Measurements from ENCODE around the gene CCDC174.
"Not testable (repeated sequence)": the region's sequence is repeated elsewhere in the genome, so short reads cannot be mapped to it uniquely, and the experiment has no call there.

The CCDC174 gene

DNA sequence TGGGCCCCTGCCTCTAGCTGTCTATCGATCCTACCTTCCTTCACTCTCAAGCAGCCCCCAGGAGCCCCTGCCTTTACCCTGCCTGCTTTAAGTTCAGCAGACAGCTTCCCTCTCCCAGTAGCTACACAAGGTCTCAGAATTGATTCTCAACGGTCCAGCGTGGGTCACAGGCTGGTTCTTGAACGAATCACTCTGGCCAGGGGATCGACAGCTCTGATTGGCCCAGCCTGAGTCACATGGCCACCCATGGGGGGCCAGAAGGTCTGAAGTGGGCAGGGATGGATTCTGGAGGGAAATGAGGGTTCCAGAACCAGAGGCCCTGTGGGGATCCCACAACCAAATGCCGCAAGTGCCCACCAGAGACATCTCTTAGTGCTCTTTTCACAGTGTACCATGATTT, 23.7 kb upstream of the CCDC174 start:
- DNase-seq, result no peak

GRCh38 chr3:14628406-14628805, 23.2 kb upstream of the CCDC174 start:
- DNase-seq, result no peak

- DNase-seq, result no peak
Observed at GRCh38 chr3:14630404-14631100, 21.0 kb upstream of the CCDC174 start.

DNA sequence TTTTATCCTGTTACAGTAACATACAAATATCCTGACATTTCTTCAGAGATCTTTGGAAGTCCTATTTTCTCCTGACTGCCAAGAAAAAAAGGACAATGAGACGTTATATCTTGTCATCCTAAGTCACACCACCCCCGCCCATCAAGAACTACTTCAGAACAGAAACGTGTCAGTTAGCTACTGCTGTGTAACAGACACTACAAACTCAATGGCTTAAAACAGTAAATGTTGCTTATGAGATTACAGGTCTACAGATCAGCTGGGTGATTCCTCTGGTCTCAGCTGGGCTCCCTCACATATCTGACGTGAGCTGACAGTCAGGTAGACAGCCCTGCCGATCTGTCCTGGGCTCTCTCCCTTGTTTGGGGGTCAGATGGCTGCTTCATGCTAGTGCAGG, 20.5 kb upstream of the CCDC174 start:
- no peak for DNase-seq

- no peak for DNase-seq
Observed at GRCh38 chr3:14631687-14632441, 19.7 kb upstream of the CCDC174 start.

- no peak for DNase-seq
Observed at GRCh38 chr3:14632442-14632930, 19.1 kb upstream of the CCDC174 start.

DNA sequence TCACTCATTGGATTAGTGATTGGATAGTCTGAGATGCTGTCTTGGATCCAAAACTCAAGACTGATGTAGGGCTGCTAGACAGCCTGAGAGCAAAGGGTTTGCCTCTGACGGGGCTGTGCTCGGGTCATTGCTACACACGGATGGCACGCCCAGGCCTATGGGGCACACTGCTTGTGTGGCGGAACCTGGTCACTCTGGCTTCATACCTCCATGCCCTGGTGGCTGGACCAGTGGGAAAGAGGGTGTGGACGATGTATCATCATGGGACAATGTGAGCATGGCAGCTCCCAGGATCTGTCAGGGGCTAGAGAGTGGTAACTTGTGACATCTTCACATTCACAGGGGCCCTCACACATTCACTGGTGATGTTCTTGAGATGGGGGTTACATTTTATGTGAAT, 18.1 kb upstream of the CCDC174 start:
- no peak for DNase-seq

- DNase-seq, result no peak
Observed at GRCh38 chr3:14633819-14634424, 17.6 kb upstream of the CCDC174 start.

DNA sequence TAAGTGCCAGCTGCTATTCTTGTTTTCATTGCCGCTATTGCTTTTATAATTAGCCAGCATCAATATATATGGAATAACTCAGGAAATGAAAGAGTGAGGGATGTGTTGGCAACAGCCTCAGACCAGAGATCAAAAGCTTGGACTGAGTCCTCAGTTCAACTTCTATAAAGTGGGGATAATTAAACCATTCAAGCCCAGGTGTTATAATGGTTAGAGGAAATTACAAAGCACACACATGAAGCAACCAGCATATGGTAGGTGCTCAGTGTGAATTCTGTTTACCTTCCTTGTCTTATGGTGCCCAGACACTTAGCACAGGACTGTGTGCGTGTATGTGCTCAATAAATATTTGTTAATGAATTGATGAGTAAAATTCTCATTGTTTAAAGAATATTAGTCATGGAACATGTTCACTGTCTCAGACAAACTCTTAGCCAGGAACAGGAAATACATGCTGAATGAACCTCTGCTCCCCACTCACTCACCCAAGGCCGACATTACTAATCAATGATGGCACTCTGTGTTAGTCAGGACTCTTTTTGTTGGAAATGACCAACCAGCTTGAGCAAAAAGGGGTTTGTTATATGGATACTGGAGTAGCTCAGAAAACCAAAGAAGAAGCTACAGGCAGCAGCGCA, 16.7 kb upstream of the CCDC174 start:
- no peak for DNase-seq

DNA sequence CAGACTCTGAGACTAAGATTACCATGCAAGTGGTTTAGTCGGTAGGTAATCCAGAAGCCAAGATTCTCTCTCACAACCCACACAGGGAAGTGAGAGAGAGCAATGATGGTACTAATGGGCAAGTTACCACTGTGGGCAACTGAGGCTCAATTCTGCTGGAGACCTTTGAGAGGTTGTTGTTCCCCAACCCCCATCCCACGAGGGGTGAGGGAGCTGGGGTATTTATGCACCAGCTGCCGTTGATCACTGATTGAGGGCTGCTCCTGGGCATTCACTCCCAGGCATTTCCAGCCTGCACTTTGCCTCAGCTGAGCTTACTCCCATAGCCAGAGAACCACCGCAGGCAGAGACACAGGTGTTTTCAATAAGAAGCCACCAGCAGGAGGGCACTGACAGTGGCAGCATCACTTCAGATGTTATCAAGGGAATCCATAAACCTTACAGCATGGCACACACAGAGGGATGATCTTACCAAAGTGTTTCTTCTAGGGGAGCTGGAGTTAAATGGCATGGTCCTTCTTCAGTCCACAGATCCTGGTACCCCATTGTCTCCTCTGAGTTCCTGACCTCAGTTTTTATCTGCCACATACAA, 15.0 kb upstream of the CCDC174 start:
- no peak for DNase-seq

GRCh38 chr3:14640157-14640562, 11.4 kb upstream of the CCDC174 start:
- DNase-seq, result no peak

- DNase-seq, result no peak
Observed at GRCh38 chr3:14640734-14641133, 10.8 kb upstream of the CCDC174 start.

- no peak for DNase-seq
Observed at GRCh38 chr3:14641346-14641745, 10.2 kb upstream of the CCDC174 start.

- DNase-seq, result no peak
Observed at GRCh38 chr3:14645453-14645852, 6.1 kb upstream of the CCDC174 start.

DNA sequence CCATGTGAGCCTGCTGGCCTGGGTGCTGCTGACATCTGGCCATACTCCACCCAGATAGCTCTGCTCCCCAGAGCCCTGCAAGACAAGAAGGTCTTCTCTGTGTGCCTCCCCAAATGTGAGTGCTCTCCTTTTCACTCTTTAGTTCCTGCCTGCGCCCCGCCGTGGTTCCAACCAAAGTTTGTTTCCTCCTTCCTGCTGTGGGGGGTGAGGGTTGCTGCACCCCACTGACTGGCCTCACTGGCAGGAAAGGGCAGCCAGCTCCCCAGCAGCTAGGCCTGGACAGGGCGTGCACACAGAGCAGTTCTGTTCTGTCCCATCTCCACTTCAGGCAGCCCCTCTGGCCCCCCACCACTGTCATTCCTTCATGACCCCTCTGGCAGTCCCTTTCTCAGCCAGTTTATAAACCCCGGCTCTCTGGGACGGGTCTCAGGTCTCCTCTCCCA, 5.4 kb upstream of the CCDC174 start:
- DNase-seq, result no peak

GRCh38 chr3:14646589-14647413, 4.8 kb upstream of the CCDC174 start:
- no peak for DNase-seq

DNA sequence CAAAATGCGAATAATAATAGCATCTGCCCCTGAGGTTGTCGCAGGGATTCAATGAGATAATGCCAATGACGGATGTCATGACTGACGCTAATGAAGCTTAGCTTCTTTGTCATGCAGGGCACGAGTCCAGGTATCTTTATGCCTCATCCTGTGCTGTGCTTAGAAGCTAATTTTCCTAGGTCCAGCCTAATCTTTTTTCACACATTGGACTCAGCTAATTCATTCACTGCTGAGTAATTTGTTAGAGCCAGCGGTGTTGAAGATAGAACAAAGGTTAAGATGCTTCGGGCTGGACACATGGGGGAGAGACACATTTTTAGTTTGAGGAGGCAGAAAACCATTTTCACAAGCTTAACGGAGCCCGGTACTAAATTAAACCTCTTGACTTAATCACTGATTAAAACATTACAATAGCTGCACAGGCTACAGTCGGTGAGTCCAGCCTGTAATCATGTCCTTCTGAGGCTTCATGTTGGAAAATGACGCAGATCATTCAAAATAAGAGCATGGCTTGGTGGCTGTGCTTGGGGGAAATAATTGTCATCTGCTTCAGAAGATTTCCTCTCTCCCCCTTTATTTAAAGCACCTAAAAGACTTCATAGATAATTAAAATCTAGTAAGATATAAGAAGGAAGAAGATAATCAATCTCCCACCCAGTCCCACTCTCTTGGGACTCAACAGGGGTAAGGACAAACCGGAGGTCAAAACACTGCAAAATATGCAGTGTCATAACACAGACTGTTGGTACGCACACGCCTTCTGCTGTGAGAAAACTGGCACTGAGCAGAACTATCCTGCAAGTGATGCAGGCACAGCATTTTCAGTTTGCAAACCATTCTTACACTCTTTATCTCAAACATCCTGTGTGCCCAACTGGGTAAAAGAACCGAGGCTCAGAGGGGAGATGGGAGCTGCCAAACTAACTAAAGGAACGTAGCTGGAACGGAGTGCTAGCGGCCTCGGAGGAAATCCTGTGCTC, 3.3 kb upstream of the CCDC174 start:
- DNase-seq, result no peak

DNA sequence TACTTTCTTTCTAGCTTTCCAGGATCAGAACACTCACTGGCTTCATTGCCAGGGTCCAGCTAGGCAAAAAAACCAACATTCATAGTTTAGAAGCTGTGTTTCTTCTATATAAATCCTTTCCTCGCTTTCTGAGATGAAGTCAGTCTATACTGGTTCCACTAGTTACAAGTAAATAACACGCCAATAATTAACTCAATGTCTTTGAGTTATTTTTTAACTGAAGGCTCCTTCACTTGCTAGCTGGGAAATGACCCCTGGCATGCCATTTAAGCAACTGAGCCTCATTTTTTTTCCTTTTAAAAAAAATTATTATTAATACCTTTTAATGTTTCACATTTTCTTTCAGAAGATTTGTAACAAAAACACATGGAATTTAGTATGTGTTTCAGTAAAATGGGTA, 2.1 kb upstream of the CCDC174 start:
- no peak for DNase-seq

DNA sequence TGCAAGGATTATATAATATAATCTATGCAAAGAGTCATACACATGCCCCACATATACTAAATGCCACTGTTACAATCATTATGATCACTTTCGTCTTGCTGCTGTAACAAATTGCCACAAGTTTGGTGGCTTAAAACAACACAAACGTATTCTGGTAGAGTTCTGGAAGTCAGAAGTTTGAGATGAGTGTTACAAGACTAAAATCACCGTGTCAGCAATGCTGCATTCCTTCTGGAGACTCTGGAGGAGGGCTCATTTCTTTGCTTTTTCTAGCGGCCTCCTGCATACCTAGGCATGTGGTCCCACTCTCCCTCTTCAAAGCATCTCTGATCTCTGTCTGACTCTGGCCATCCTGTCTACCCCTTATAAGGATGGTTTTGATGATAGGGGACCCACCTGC, 1.4 kb upstream of the CCDC174 start:
- no peak for DNase-seq

GRCh38 chr3:14652360-14652907, 872 bp downstream of the CCDC174 start:
- not testable (repeated sequence) for DNase-seq

DNA sequence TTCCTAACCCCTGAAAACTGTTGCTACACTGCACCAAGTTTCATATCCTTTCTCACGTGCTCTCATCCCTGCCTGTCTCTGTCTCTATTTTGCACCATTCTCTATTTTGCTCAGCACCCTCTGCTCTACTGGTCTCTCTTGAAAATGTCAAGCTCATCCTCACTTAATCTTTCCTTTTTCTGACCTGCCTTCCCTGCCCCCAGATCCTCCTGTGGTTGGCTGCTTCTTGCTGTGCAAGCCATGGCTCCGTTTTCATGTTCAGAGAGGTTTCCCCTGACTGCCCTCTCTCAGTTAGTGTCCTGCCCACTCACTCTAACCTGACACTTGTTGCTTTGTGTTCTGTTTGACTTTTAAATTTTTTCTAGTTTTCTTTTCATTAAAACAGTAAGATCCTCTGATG, 6.0 kb downstream of the CCDC174 start:
- no peak for DNase-seq

Measured in NCI-H446 treated with DMSO at 0.1 percent for 48 hours (cell line).